ENCODE results near the gene PRKAR2B. TPM values are rescaled to one million over a fixed set of nuclear protein-coding genes. Genes with fewer than 3 reads are reported as not detected.

The PRKAR2B gene
- polyA plus RNA-seq (2012; ENCODE audit: low read depth, missing spikeins), result 0.32 TPM

- FAIRE-seq (peak; percentile 82), DNase-seq (ENCODE audit: insufficient read length, low spot score) (peak; percentile 79)
- TF ChIP-seq POLR2A (IDR thresholded peaks at IDR 0.05; ENCODE audit: low read depth, low read length) (no peak), POU2F2 (IDR thresholded peaks at IDR 0.05; ENCODE audit: low read depth, low read length) (no peak), PAX5 (IDR thresholded peaks at IDR 0.05; ENCODE audit: insufficient read depth, low read length, severe bottlenecking) (no peak), POLR2AphosphoS5 (IDR thresholded peaks at IDR 0.05; ENCODE audit: low read depth, low read length) (no peak)
These were observed at the start of gene PRKAR2B for GRCh38 chr7:107044347-107045194. PRKAR2B (plus strand) TSS chr7:107044705; CDS start chr7:107044908, 203 bp downstream.

- no peak for FAIRE-seq
- no peak for DNase-seq (ENCODE audit: insufficient read length, low spot score)
- TF ChIP-seq TAF1 (IDR thresholded peaks at IDR 0.05; ENCODE audit: low read depth, low read length) (no peak), POU2F2 (IDR thresholded peaks at IDR 0.05; ENCODE audit: low read depth, low read length) (no peak), PAX5 (IDR thresholded peaks at IDR 0.05; ENCODE audit: insufficient read depth, low read length, severe bottlenecking) (no peak), POLR2AphosphoS5 (IDR thresholded peaks at IDR 0.05; ENCODE audit: low read depth, low read length) (no peak), SPI1 (IDR thresholded peaks at IDR 0.05; ENCODE audit: low read depth, low read length) (no peak), POLR2A (IDR thresholded peaks at IDR 0.05; ENCODE audit: low read depth, low read length) (no peak)
These were observed 49.7 kb upstream of the PRKAR2B start for GRCh38 chr7:106994833-106995232.

- TF ChIP-seq POLR2A (IDR thresholded peaks at IDR 0.05; ENCODE audit: low read depth, low read length) (no peak), POU2F2 (IDR thresholded peaks at IDR 0.05; ENCODE audit: low read depth, low read length) (no peak), POLR2AphosphoS5 (IDR thresholded peaks at IDR 0.05; ENCODE audit: low read depth, low read length) (no peak), SPI1 (IDR thresholded peaks at IDR 0.05; ENCODE audit: low read depth, low read length) (no peak), TAF1 (IDR thresholded peaks at IDR 0.05; ENCODE audit: low read depth, low read length) (no peak), PAX5 (IDR thresholded peaks at IDR 0.05; ENCODE audit: insufficient read depth, low read length, severe bottlenecking) (no peak)
- DNase-seq (ENCODE audit: insufficient read length, low spot score) (no peak), FAIRE-seq (no peak)
These were observed 46.8 kb upstream of the PRKAR2B start for GRCh38 chr7:106997487-106998271.

GRCh38 chr7:106999023-106999422 is 45.5 kb upstream of the PRKAR2B start:
- no peak for FAIRE-seq
- DNase-seq (ENCODE audit: insufficient read length, low spot score), result no peak
- TF ChIP-seq POLR2AphosphoS5 (IDR thresholded peaks at IDR 0.05; ENCODE audit: low read depth, low read length) (no peak), TAF1 (IDR thresholded peaks at IDR 0.05; ENCODE audit: low read depth, low read length) (no peak), SPI1 (IDR thresholded peaks at IDR 0.05; ENCODE audit: low read depth, low read length) (no peak), PAX5 (IDR thresholded peaks at IDR 0.05; ENCODE audit: insufficient read depth, low read length, severe bottlenecking) (no peak), POLR2A (IDR thresholded peaks at IDR 0.05; ENCODE audit: low read depth, low read length) (no peak), POU2F2 (IDR thresholded peaks at IDR 0.05; ENCODE audit: low read depth, low read length) (no peak)

- TF ChIP-seq SPI1 (IDR thresholded peaks at IDR 0.05; ENCODE audit: low read depth, low read length) (no peak), POLR2AphosphoS5 (IDR thresholded peaks at IDR 0.05; ENCODE audit: low read depth, low read length) (no peak), PAX5 (IDR thresholded peaks at IDR 0.05; ENCODE audit: insufficient read depth, low read length, severe bottlenecking) (no peak), POU2F2 (IDR thresholded peaks at IDR 0.05; ENCODE audit: low read depth, low read length) (no peak), POLR2A (IDR thresholded peaks at IDR 0.05; ENCODE audit: low read depth, low read length) (no peak), TAF1 (IDR thresholded peaks at IDR 0.05; ENCODE audit: low read depth, low read length) (no peak)
- FAIRE-seq, result no peak
These were observed 43.0 kb upstream of the PRKAR2B start for GRCh38 chr7:107001490-107001889.

GRCh38 chr7:107002126-107002525 is 42.4 kb upstream of the PRKAR2B start:
- no peak for TF ChIP-seq PAX5 (IDR thresholded peaks at IDR 0.05; ENCODE audit: insufficient read depth, low read length, severe bottlenecking)
- no peak for TF ChIP-seq POLR2AphosphoS5 (IDR thresholded peaks at IDR 0.05; ENCODE audit: low read depth, low read length)
- TF ChIP-seq POU2F2 (IDR thresholded peaks at IDR 0.05; ENCODE audit: low read depth, low read length), result no peak
- TF ChIP-seq TAF1 (IDR thresholded peaks at IDR 0.05; ENCODE audit: low read depth, low read length), result no peak
- no peak for TF ChIP-seq POLR2A (IDR thresholded peaks at IDR 0.05; ENCODE audit: low read depth, low read length)
- no peak for TF ChIP-seq SPI1 (IDR thresholded peaks at IDR 0.05; ENCODE audit: low read depth, low read length)
- DNase-seq (ENCODE audit: insufficient read length, low spot score) (no peak), FAIRE-seq (no peak)

More at GRCh38 chr7:107001490-107001889, 43.0 kb upstream of the PRKAR2B start:
- DNase-seq (ENCODE audit: insufficient read length, low spot score), result no peak

- TF ChIP-seq SPI1 (IDR thresholded peaks at IDR 0.05; ENCODE audit: low read depth, low read length) (no peak), POLR2A (IDR thresholded peaks at IDR 0.05; ENCODE audit: low read depth, low read length) (no peak), TAF1 (IDR thresholded peaks at IDR 0.05; ENCODE audit: low read depth, low read length) (no peak), PAX5 (IDR thresholded peaks at IDR 0.05; ENCODE audit: insufficient read depth, low read length, severe bottlenecking) (no peak), POLR2AphosphoS5 (IDR thresholded peaks at IDR 0.05; ENCODE audit: low read depth, low read length) (no peak), POU2F2 (IDR thresholded peaks at IDR 0.05; ENCODE audit: low read depth, low read length) (no peak)
- DNase-seq (ENCODE audit: insufficient read length, low spot score) (no peak), FAIRE-seq (no peak)
These were observed 41.9 kb upstream of the PRKAR2B start for GRCh38 chr7:107002529-107002998.

GRCh38 chr7:107007007-107007891 is 37.3 kb upstream of the PRKAR2B start:
- no peak for DNase-seq (ENCODE audit: insufficient read length, low spot score)
- no peak for FAIRE-seq
- TF ChIP-seq POU2F2 (IDR thresholded peaks at IDR 0.05; ENCODE audit: low read depth, low read length) (no peak), PAX5 (IDR thresholded peaks at IDR 0.05; ENCODE audit: insufficient read depth, low read length, severe bottlenecking) (no peak), POLR2AphosphoS5 (IDR thresholded peaks at IDR 0.05; ENCODE audit: low read depth, low read length) (no peak), TAF1 (IDR thresholded peaks at IDR 0.05; ENCODE audit: low read depth, low read length) (no peak), SPI1 (IDR thresholded peaks at IDR 0.05; ENCODE audit: low read depth, low read length) (no peak)

Data from GM12891 (cell line).